ENCODE measurements around the gene CRYL1.

- TF ChIP-seq CTCF (IDR thresholded peaks at IDR 0.05): no peak
- TF ChIP-seq EZH2 (IDR thresholded peaks at IDR 0.05): no peak
Observed at GRCh38 chr13:20536992-20537391, 11.3 kb upstream of the CRYL1 start.

Measured in neural progenitor cell (in vitro differentiated cells).